GM12801 (cell line): ENCODE data around the gene CEP112.

Experiments used
- TF ChIP-seq, protein P1 (sequence below): IDR thresholded peaks from one replicate; pipeline ENCODE4 v1.5.1; 2011; ENCODE audit warnings: control low read depth; ENCODE audit not compliant: insufficient read length; ENCODE audit errors: extremely low read depth

The CEP112 gene

DNA sequence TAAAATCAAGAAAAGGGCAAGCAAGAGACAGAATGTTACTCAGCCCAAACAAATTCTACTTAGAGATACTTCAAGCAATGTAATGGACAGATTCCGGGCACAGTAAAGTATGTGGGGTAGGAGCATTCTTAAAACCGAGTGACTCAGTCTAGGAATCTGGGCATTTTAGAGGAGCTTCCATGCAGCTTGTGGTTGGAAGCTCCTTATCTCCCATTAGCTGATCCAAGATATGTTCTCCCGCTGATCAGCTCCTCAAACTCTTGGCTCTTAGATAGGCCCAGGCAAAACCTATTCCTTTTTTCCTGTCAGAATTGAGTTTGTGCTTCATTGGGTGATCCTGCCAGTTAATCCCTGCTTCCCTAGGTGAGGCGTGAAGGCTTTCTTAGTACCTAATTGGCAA, 303.3 kb downstream of the CEP112 start:
- TF ChIP-seq, protein P1, sequence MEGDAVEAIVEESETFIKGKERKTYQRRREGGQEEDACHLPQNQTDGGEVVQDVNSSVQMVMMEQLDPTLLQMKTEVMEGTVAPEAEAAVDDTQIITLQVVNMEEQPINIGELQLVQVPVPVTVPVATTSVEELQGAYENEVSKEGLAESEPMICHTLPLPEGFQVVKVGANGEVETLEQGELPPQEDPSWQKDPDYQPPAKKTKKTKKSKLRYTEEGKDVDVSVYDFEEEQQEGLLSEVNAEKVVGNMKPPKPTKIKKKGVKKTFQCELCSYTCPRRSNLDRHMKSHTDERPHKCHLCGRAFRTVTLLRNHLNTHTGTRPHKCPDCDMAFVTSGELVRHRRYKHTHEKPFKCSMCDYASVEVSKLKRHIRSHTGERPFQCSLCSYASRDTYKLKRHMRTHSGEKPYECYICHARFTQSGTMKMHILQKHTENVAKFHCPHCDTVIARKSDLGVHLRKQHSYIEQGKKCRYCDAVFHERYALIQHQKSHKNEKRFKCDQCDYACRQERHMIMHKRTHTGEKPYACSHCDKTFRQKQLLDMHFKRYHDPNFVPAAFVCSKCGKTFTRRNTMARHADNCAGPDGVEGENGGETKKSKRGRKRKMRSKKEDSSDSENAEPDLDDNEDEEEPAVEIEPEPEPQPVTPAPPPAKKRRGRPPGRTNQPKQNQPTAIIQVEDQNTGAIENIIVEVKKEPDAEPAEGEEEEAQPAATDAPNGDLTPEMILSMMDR = no peak

DNA sequence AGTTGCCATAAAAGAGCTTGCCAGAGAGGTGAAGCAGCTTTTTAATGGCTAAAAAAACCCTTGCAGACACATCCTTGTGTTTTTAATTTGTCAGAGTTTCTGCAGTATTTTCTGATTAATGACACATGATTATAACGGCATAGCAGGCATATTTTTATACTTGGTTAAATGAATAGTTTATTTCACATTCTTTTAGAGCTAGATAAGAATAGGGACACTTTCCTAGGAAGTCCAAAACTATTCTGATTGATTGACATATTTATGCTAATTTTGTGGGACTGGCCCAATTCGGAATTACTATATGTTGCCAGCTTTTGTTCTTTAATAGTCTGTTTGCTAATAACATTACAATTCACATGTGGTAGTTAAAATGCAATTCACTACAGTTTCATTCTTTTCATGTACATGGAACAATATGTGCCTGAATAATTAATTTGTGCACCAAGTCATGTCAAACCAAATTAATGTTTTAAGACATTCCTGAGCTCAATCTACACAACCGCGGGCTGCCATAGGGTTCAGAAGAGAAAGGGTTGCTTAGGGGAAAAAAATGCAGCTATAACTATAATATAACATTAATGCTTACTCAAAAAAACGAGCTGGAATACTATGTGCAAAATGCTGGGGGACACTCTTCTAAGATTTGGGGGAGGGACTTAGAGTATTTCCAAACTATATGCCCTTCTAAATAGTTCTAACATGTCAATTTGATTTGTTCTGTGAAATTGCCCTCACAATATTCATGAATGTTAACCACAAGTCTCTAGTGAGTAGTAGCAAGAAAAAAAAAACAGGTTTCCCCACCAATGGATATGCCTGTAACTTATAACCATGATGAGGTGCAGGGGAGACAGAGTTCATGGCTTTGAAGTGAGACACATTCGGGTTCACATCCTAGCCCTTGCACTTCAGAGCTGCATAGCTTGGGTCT, 305.4 kb downstream of the CEP112 start:
- TF ChIP-seq, protein P1 = no peak

DNA sequence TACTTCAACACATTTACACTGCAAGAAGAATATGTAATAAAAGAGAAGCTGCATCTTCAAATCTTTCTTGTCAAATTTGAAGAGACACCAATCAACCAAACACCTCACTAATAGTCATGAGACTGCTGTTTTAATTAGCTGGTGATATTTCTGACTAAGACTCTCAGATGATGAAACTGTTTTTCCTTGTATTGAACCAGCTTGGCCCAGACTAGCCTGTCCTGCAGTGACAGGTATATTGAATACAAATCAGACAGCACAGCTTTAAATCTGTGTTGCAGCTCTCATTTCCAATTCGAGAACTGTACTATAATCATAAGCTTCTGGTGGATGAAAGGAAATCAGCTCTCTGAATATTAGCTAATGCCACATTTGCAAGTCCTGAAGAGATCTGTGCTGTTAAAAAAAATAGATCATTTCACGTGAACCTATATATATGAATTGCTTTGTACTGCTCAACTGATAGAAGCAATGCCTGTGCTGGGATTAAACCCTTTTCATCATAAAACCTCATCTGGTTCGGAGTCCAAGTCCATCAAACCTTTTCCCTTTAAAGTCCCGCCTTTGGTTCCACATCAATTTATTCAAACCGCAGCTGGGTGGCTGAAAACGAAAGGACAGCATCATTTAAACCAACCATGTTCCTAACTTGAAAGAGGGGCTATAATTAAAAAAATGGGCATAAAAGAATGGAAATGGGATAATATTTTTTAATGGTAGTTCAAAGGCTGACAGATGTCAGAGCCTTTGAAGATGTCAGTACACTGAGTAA, 306.2 kb downstream of the CEP112 start:
- TF ChIP-seq, protein P1 = no peak

DNA sequence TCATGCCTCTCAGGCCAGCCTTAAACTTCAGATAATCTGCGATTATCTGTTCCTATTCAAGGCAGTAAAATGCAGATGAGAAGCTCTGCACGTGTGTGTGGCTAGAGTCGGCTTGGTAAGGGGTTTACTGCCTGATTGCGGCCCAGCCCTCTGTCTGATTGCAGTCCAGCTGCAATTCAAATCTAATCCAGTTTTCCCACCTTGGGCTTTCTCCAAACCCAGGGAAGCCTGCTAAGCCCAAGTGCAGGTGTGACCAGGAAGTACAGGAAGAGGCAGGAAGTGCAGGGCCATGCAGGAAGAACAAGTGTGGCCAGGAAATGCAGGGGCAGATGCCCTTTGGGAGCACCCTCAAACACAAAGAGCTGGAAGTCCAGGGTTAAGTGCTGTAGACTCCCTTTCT, 314.9 kb downstream of the CEP112 start:
- TF ChIP-seq, protein P1 = no peak

DNA sequence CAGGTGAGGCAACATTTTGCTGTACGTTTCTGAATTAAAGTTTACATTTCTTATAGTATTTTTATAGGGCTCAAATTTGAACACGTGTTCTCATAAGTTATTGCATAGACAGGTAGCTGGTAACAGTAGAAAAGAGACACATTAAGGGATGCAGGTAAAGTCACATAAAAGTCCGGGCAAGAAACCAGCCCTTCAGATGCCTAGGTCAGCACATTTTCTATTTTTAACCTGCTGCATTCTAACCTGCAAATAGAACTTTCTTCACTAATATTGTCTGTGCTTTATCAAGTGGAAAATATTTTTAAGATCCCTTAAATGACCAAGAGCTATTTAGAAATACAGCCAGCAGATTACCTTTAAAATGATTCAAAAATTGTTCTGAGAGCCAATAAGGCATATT, 323.1 kb downstream of the CEP112 start:
- TF ChIP-seq, protein P1 = no peak

DNA sequence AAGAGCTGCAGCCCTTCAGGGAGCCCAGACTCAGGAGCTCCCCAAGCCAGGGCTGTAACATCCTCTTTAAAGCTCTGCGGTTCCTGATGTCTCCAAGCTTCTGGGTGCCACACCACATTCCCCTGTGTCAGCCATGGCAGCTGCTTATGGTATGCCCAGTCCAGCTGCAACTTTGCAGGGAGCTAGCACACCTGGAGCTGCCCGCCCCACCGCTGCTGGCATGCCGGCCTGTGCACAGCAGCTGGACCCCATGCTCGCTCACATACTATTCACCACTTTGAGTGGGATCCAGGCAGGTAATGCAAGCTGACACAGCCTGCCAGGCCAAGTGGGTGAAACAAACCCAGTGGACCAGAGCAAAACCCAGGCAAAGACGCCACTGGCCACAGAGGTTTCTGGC, 324.9 kb downstream of the CEP112 start:
- TF ChIP-seq, protein P1 = no peak

DNA sequence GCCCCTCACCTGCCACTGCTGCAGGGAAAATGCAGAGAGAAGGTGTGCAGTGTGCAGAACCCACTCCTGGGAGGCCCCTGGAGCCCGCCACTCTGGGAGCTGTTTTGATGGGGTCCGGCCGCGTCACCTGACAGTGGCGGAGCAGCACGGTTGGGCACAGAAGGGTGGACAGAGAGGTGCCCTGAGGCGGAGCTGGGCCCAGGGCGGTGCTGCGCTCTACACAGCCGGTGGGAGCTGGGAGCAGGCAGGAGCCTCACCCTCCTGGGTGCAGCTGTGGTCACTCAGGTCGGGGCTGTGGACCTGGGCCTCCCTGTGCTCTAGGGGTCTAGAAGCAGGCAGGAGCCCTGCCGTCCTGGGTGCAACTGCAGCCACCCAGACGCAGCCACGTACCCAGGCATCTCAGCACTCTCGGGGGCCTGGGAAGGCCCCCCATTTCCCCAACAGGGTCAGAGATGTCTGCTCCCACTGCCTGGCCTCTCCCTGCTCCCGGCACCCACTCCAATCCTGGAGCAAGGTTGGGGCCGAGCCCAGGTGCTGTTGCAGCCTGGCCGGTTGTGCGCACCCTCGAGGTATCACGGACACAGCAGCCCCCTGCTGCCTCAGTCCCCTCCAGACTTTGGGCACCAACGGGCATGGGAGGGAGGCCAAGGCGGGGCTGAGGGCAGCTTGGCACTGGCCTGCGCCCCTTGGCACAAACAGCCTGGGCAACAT, 326.1 kb downstream of the CEP112 start:
- TF ChIP-seq, protein P1 = no peak
